Epithelial cell of proximal tubule (primary cell): Measurements from ENCODE around the gene C5. TPM values are rescaled to one million over a fixed set of nuclear protein-coding genes. Genes with fewer than 3 reads are reported as not detected.
A peak's percentile ranks its signal among the peaks of the same experiment; 100 is the strongest.

ENCODE experiments used
- DNase-seq: peaks from one replicate; pipeline ENCODE4 v3.0.0-alpha.2; 2011; ENCODE audit warnings: low read depth
- H3K4me3 ChIP-seq: 2 replicates; pipeline ENCODE4 v1.5.1; 2011; ENCODE audit warnings: low read depth, mild to moderate bottlenecking, low read length
- CTCF ChIP-seq: conservative IDR thresholded peaks from 2 replicates; pipeline ENCODE4 v1.5.1; 2012; ENCODE audit warnings: low read depth, mild to moderate bottlenecking, low read length
- total RNA-seq: library from RNA; depleted of rRNA; stranded (reverse); fragments of >200 nt; gene quantifications from 2 replicates; pipeline ENCODE4 v1.2.3, GENCODE V29; 2015

C5 gene
- total RNA-seq, 1 donor from 2014 or later, result 0.52 TPM

DNA sequence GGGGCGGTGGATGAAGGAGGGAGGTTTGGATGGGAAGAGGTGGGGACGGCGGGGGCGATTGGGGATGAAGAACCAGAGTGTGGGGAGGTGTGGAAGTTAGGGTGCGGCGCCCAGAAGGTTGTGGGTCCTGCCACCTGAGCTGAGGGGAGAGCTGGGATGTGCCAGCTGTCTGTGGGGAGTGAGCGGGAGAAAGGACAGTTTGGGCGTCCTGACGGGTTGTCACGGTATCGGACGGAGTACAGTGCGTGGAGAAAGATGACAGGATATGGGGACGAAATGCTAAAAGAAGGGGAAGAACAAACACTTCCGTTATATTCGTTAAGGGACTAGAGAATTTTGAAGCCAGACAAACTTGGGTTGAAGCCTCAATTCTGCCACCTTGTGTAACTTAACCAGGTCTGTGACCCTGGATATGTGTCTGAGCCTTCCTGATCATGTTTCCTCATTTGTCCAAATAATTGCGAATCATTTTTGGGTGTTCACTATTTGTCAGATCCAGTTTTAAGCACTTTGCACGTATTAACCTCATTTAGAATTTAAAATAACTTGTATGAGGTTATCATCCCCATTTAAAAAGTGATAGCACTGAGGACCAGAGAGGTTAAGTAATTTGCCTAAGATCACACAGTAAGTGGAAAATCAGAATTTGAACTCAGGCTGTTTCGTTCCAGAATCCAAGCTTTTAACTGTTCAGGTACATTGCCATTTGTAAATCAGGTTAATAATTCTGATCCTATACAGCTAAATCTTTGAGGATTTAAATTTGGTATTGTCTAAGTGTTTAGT lies 25.4 kb upstream of the C5 start:
- peak; percentile 9 for TF ChIP-seq CTCF
- no peak for DNase-seq
- H3K4me3 ChIP-seq, result peak overlapping the region; percentile 92

DNA sequence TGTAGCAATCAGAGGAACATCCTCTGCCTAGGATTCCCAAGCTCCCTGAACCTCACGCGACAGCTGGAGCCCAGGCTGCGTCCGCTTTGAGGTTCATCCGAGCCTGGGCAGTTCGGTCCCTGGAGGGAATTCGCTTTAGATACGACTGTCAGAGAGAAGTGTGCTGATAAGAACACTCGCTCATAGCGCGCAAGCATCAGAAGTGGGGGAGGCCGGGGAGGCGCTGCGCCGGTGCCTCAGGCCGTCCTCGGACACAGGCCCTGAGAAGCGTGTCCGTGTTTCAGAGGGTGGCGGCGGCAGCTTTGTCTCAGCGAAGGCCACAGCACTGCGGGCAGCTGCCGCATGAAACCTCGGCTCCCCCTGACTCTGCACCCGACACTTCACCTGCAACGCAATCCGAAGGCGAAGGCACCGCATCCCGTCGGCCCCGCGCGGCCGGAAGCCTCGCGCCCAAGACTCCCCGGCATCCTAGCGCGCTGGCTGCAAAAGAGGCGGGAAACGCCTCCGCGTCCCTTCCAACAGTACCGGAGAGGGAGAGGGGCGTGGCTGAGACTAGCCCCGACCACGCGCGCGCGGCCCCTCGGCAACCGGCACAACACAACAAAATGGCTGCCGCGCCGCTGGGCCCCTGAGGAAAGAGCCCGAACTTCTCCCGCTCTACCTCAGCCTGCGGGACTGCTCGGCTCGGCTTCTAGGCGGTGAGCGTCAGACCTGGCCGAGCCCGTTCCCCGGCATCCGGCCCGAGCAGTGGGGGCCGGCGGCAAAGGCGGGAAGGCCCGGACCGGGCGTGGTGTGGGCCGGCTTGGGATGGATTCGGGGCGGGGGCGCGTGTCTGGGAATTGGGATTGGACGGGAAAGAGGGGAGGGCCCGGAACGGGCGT lies 24.5 kb upstream of the C5 start, which contains the start of gene CNTRL:
Gene CNTRL, plus strand, starts transcription at position 586 of the 881 bp plus-strand sequence. CDS start 13,372 bp downstream, outside the sequence.
- no peak for DNase-seq
- no peak for TF ChIP-seq CTCF
- peak within 1 kb of the TSS; percentile 92 for H3K4me3 ChIP-seq

DNA sequence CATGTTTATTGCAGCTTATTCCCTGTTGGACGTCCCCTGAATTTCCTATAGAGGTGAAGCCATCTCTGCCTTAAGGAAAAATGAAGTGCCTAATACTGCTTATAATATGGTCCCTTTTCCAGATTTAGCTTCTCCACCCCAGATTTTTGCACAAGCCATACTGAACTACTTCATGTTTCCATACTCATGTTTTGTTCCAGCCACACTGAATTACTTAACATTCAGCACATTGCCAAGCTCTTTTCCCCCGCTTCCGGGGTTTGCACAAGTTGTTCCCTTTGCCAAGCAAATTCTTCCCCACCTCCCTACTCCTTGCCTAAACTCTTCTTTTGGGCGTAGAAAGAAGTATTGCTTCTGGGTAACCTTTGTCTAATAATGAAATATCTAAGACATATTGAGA lies 23.0 kb upstream of the C5 start:
- TF ChIP-seq CTCF, result no peak
- no peak overlapping the region for H3K4me3 ChIP-seq
- DNase-seq, result no peak

- no peak for TF ChIP-seq CTCF
- no peak for DNase-seq
- no peak overlapping the region for H3K4me3 ChIP-seq
Measured at GRCh38 chr9:121071756-121072421, 21.8 kb upstream of the C5 start.

- no peak for TF ChIP-seq CTCF
- no peak overlapping the region for H3K4me3 ChIP-seq
- no peak for DNase-seq
Measured at GRCh38 chr9:121071370-121071755, 21.3 kb upstream of the C5 start.

- no peak for TF ChIP-seq CTCF
- DNase-seq, result no peak
- H3K4me3 ChIP-seq, result no peak overlapping the region
Measured at GRCh38 chr9:121069396-121069795, 19.3 kb upstream of the C5 start.
